Measurements from ENCODE around the gene CCDC107.

CCDC107 gene

GRCh38 chr9:35703906-35704672, 46.0 kb downstream of the CCDC107 start:
- DNase-seq (ENCODE audit: low read depth in 2 of 2), result no peak

- DNase-seq (ENCODE audit: low read depth in 2 of 2), result no peak
Measured at GRCh38 chr9:35705372-35705771, 47.3 kb downstream of the CCDC107 start.

GRCh38 chr9:35705836-35706430, 47.8 kb downstream of the CCDC107 start:
- DNase-seq (ENCODE audit: low read depth in 2 of 2), result no peak

- DNase-seq (ENCODE audit: low read depth in 2 of 2), result no peak
Measured at GRCh38 chr9:35706951-35707350, 48.9 kb downstream of the CCDC107 start.

- DNase-seq (ENCODE audit: low read depth in 2 of 2), result no peak
Measured at GRCh38 chr9:35708146-35708545, 50.1 kb downstream of the CCDC107 start.

- no peak for DNase-seq (ENCODE audit: low read depth in 2 of 2)
Measured at GRCh38 chr9:35710818-35711500, 52.9 kb downstream of the CCDC107 start.

Data from stimulated activated CD8-positive, alpha-beta memory T cell treated with anti-CD3 and anti-CD28 coated beads, Interleukin-7, amount 100 ng/mL, for 4 hours (primary cell).